HEK293T (cell line): ENCODE results near the gene RCSD1.

ENCODE experiments used
- CTCF ChIA-PET: fragments of 350-600 bp; formaldehyde crosslinking; extraction: SDS; loops from one replicate; lab custom pipeline; 2021; ENCODE audit warnings: antibody characterized with exemption, inconsistent platforms; lab: Yijun Ruan, JAX
- POLR2A ChIA-PET: fragments of 350-600 bp; formaldehyde crosslinking; extraction: SDS; loops from one replicate; lab custom pipeline; 2020; ENCODE audit warnings: antibody characterized with exemption, inconsistent platforms; lab: Yijun Ruan, JAX
- DNase-seq: peaks from one replicate; pipeline ENCODE4 v3.0.0; 2012; ENCODE audit warnings: mixed read lengths; ENCODE audit errors: extremely low spot score
- ARNT ChIP-seq: fragments of 450-650 bp; IDR thresholded peaks from 2 replicates; pipeline ENCODE4 v1.6.1; 2017; ENCODE audit warnings: mild to moderate bottlenecking
- BHLHE40 ChIP-seq: fragments of 450-650 bp; IDR thresholded peaks from 2 replicates; pipeline ENCODE4 v1.6.1; 2016; ENCODE audit warnings: mild to moderate bottlenecking, moderate library complexity, borderline replicate concordance
- CTBP1 ChIP-seq: fragments of 450-650 bp; IDR thresholded peaks from 2 replicates; pipeline ENCODE4 v1.6.1; 2016; ENCODE audit warnings: borderline replicate concordance
- ELF4 ChIP-seq: fragments of 450-650 bp; IDR thresholded peaks from 2 replicates; pipeline ENCODE4 v1.6.1; 2017; ENCODE audit warnings: antibody characterized with exemption
- FOXA1 ChIP-seq: fragments of 450-650 bp; IDR thresholded peaks from 2 replicates; pipeline ENCODE4 v1.6.1; 2016; ENCODE audit warnings: mild to moderate bottlenecking
- FOXK2 ChIP-seq: fragments of 450-650 bp; IDR thresholded peaks from 2 replicates; pipeline ENCODE4 v1.6.1; 2016; ENCODE audit warnings: mild to moderate bottlenecking
- FOXM1 ChIP-seq: fragments of 450-650 bp; IDR thresholded peaks from 2 replicates; pipeline ENCODE4 v1.6.1; 2017; ENCODE audit warnings: mild to moderate bottlenecking, borderline replicate concordance
- HDGF ChIP-seq: fragments of 450-650 bp; IDR thresholded peaks from 2 replicates; pipeline ENCODE4 v1.6.1; 2017; ENCODE audit warnings: antibody characterized with exemption, borderline replicate concordance
- L3MBTL2 ChIP-seq: fragments of 450-650 bp; conservative IDR thresholded peaks from 2 replicates; pipeline ENCODE4 v1.6.1; 2016; ENCODE audit warnings: mild to moderate bottlenecking
- LEF1 ChIP-seq: fragments of 450-650 bp; IDR thresholded peaks from 2 replicates; pipeline ENCODE4 v1.6.1; 2017; ENCODE audit warnings: mild to moderate bottlenecking, borderline replicate concordance
- NFRKB ChIP-seq: fragments of 450-650 bp; IDR thresholded peaks from 2 replicates; pipeline ENCODE4 v1.6.1; 2016; ENCODE audit warnings: mild to moderate bottlenecking, moderate library complexity
- SP1 ChIP-seq: fragments of 450-650 bp; IDR thresholded peaks from 2 replicates; pipeline ENCODE4 v1.6.1; 2017
- SUZ12 ChIP-seq: fragments of 450-650 bp; IDR thresholded peaks from 2 replicates; pipeline ENCODE4 v1.6.1; 2016; ENCODE audit warnings: mild to moderate bottlenecking
- TARDBP ChIP-seq: fragments of 450-650 bp; IDR thresholded peaks from 2 replicates; pipeline ENCODE4 v1.6.1; 2016
- ZNF384 ChIP-seq: fragments of 450-650 bp; IDR thresholded peaks from 2 replicates; pipeline ENCODE4 v1.6.1; 2016
- TF ChIP-seq, protein P1 (sequence below): fragments of 450-650 bp; IDR thresholded peaks from 2 replicates; pipeline ENCODE4 v1.6.1; 2016

Gene RCSD1

DNA sequence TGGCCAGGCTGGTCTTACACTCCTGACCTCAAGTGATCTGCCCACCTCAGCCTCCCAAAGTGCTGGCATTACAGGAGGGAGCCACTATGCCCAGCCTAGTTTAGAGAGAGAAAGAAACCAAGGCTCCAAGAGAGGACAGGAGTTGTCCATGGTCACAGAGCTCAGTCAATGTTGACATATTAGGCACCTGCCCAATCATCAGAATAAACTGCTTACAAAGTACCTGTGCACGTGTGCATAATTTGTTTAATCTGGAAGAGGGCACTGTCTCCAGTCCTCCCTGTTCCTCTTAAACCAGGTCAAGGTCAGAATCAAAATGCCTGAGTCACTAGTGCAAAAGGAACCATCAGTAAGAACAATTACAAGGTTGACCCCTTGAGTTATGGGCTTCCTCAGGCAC is 71.5 kb downstream of the RCSD1 start:
- DNase-seq: no peak
- TF ChIP-seq HDGF: no peak
- no peak for TF ChIP-seq FOXA1
- TF ChIP-seq FOXM1: no peak
- no peak for TF ChIP-seq TARDBP
- no peak for TF ChIP-seq ARNT
- TF ChIP-seq, protein P1, sequence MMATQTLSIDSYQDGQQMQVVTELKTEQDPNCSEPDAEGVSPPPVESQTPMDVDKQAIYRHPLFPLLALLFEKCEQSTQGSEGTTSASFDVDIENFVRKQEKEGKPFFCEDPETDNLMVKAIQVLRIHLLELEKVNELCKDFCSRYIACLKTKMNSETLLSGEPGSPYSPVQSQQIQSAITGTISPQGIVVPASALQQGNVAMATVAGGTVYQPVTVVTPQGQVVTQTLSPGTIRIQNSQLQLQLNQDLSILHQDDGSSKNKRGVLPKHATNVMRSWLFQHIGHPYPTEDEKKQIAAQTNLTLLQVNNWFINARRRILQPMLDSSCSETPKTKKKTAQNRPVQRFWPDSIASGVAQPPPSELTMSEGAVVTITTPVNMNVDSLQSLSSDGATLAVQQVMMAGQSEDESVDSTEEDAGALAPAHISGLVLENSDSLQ: no peak
- no peak for TF ChIP-seq NFRKB
- TF ChIP-seq SUZ12: no peak
- TF ChIP-seq SP1: no peak
- TF ChIP-seq ELF4: no peak
- CTCF ChIA-PET: no interaction called here
- POLR2A ChIA-PET: no interaction called here

DNA sequence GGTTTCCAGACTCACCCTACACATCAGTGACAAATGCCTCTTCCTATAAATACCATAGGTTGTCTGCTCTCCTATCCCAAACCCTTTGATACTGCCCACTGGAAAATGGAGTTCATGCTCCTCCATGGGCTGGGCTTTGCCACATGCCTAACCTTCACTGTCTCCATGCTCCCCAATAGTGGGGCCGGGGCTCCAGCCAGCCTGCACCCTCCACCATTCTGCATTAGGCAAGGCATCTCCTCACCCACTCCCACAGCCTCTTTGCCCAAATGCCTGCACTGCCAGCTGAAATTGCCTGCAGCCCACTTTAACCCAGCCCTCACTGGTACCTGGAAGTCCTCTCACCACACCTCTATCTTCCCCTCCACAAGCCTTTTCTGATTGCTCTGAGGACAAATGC is 73.5 kb downstream of the RCSD1 start:
- ChIA-PET CTCF (no interaction called here), POLR2A (no interaction called here)
- TF ChIP-seq LEF1 (no peak), SP1 (no peak), BHLHE40 (no peak), ARNT (no peak)
- DNase-seq: no peak

- DNase-seq: no peak
- POLR2A ChIA-PET: no interaction called here
- TF ChIP-seq TARDBP (no peak), SUZ12 (no peak), ELF4 (no peak), SP1 (no peak), L3MBTL2 (no peak), CTBP1 (no peak), FOXA1 (no peak), FOXK2 (no peak), ZNF384 (no peak), FOXM1 (no peak)
- TF ChIP-seq, protein P1: no peak
- CTCF ChIA-PET: interaction anchor here (0.9 kb wide), 1 partner anchor 10 kb away, joined by 3 read pairs; no protein-coding TSS in a partner anchor
These were observed 74.7 kb downstream of the RCSD1 start for GRCh38 chr1:167704715-167705114.

GRCh38 chr1:167705250-167705649 is 75.2 kb downstream of the RCSD1 start:
- POLR2A ChIA-PET: no interaction called here
- DNase-seq: no peak
- CTCF ChIA-PET: interaction anchor here (0.9 kb wide), 1 partner anchor 9 kb away, joined by 3 read pairs; no protein-coding TSS in a partner anchor
- TF ChIP-seq TARDBP: no peak

DNA sequence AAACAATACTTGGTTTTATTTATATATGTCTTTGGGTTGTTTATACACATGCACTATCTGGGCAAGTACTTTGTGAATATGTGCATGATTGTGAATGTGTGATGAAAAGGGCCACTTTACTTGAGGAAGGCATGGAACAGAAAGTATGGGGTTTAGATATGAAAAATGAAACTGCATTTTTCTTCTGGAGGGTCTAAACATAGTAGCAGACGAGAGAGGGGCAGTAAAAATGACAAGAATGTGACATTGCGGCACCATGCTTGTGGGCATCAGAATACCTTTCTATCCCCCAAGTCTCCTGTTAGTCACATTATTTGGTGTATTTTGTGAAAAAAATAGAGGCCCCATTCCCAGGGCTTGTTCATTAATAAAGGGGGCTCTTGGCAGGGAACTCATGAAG is 76.3 kb downstream of the RCSD1 start:
- DNase-seq: no peak
- POLR2A ChIA-PET: no interaction called here
- TF ChIP-seq L3MBTL2: no peak
- CTCF ChIA-PET: no interaction called here

DNA sequence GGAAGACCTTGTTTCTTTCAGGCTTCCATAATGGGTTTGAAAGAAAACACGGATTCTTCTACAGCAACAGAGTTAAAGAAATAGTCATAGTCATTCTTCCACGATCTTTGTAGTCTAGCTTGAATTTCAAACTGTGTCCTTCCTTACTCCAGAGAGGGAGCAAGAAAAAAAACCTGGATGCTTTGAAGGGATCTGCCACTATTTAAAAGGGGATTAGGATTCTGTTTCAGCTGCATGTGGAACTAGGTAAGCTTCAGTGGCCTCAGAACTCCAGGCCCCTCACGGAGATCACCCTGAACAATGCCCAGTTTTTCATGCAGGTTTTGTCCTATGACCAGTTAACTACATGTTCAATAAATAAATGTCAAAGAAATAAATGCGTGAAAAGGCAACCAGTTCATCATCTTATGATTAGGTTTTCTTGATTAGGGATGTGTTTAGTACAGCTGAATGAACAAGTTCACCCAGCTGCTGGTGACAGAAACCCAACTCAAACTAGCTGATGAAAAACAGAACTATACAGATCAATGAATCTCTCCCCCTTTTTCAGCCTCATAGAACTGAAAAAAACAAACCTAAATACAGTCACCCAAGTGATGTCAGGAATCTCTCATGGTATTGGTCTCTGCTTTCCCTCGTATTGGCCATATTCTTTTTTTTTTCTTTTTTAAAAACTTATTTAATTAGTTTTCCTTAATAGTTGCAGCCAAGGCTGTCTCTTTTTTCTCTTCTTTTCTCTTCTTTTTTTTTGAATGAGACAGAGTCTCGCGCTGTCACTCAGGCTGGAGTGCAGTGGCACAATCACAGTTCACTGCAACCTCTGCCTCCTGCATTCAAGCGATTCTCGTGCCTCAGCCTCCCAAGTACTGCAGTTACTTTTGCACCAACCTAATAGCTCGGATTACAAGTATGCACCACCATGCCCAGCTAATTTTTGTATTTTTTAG is 77.2 kb downstream of the RCSD1 start:
- CTCF ChIA-PET: interaction anchor here (0.9 kb wide), 1 partner anchor 8 kb away, joined by 3 read pairs; no protein-coding TSS in a partner anchor
- DNase-seq: no peak
- TF ChIP-seq FOXA1 (no peak), FOXM1 (no peak), CTBP1 (no peak), BHLHE40 (no peak), LEF1 (no peak), NFRKB (no peak), TARDBP (no peak), ZNF384 (no peak), L3MBTL2 (no peak), HDGF (no peak), SUZ12 (no peak), SP1 (no peak)
- POLR2A ChIA-PET: no interaction called here

DNA sequence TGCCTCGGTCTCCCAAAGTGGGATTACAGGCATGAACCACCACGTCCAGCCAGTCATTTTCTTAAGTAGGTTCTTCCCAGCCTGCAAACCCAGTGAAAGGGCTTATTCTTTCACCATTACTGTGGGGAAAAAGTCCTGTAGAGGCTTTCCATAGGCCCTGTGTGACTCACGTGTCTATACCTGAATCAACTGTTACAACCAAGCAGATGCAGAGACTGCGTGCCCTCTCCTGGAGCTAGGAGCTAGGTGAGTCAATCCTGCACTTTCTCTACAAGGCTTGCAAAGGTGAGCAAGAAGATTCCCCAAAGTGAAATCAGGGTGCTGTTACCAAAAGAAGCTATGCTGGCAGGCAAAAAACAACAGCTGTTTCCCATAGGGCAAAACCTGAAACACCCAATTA is 77.9 kb downstream of the RCSD1 start:
- CTCF ChIA-PET: no interaction called here
- POLR2A ChIA-PET: no interaction called here
- no peak for DNase-seq
- TF ChIP-seq LEF1 (no peak), TARDBP (no peak), FOXM1 (no peak), NFRKB (no peak)
- TF ChIP-seq, protein P1: no peak
